Heart left ventricle (tissue), 13 donors: ENCODE measurements around the gene ARL5C.

Source experiments
- POLR2A ChIP-seq, 2 donors: fragments of 450-650 bp; IDR thresholded peaks; one replicate each; pipeline ENCODE4 v1.6.1; 2017; ENCODE audit warnings: antibody characterized with exemption in 2 of 2, mild to moderate bottlenecking in 2 of 2, moderate library complexity in 2 of 2
- TF ChIP-seq, protein P1 (sequence below), 12 donors: fragments of 200-600 bp; sonication (generic) in 4 of 12; IDR thresholded peaks; one replicate each; pipeline versions ENCODE4 v1.5.0 to v1.8.0; 2018 to 2022; ENCODE audit warnings: antibody characterized with exemption in 12 of 12, mild to moderate bottlenecking in 5 of 12
- donor health status: ischemic (EF 13 %, LVEDD 7.1; RV severe dilation, severe dysfunction).
- donor health status: DM: no; HTN: yes; CAD: no.
- donor health status: DM: no; HTN: no; CAD: no.
- donor health status: ischemic (EF 25% LVEDD 6.9; RV normal size, moderate dysfunction).
- donor health status: ischemic (EF 25% LVEDD 5.7; RV mildly dilated, moderate dysfunction).
- donor health status: ischemic (EF 35%, LVEDD 5.7; RV mildly dilated, moderate dysfunction).
- donor health status: nonischemic (EF 11% LVEDD 7.7; RV severe dilation, severe dysfunction).
- donor health status: DM: yes; HTN: yes; CAD: no.
- donor health status: PGD.
- donor health status: ischemic (EF 29% LVEDD 5.4; RV normal size, mild dysfunction).
- donor health status: nonischemic (EF 23%, LVEDD 6.1; RV moderate dilation, normal function).

DNA sequence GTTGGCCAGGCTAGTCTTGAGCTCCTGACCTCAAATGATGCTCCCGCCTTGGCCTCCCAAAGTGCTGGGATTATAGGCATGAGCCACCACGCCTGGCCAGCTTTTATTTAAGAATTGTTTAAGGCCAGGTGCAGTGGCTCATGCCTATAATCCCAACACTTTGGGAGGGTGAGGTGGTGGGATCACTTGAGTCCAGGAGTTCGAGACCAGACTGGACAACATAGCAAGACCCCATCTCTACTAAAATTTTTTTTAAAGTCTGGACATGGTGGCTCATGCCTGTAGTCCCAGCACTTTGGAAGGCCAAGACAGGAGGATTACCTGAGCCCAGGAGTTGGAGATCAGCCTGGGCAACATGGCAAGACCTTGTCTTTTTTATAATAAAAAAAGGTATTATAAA is 19.7 kb downstream of the ARL5C start:
- TF ChIP-seq, protein P1, sequence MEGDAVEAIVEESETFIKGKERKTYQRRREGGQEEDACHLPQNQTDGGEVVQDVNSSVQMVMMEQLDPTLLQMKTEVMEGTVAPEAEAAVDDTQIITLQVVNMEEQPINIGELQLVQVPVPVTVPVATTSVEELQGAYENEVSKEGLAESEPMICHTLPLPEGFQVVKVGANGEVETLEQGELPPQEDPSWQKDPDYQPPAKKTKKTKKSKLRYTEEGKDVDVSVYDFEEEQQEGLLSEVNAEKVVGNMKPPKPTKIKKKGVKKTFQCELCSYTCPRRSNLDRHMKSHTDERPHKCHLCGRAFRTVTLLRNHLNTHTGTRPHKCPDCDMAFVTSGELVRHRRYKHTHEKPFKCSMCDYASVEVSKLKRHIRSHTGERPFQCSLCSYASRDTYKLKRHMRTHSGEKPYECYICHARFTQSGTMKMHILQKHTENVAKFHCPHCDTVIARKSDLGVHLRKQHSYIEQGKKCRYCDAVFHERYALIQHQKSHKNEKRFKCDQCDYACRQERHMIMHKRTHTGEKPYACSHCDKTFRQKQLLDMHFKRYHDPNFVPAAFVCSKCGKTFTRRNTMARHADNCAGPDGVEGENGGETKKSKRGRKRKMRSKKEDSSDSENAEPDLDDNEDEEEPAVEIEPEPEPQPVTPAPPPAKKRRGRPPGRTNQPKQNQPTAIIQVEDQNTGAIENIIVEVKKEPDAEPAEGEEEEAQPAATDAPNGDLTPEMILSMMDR (IDR thresholded peaks at IDR 0.05), result no peak
- TF ChIP-seq POLR2A (IDR thresholded peaks at IDR 0.05), result no peak
